T-helper 22 cell (primary cell): ENCODE results near the gene FAM78B.

Experiments
- DNase-seq: peaks from one replicate; pipeline ENCODE4 v3.0.0-alpha.2; 2020; ENCODE audit warnings: low read depth

The FAM78B gene

DNA sequence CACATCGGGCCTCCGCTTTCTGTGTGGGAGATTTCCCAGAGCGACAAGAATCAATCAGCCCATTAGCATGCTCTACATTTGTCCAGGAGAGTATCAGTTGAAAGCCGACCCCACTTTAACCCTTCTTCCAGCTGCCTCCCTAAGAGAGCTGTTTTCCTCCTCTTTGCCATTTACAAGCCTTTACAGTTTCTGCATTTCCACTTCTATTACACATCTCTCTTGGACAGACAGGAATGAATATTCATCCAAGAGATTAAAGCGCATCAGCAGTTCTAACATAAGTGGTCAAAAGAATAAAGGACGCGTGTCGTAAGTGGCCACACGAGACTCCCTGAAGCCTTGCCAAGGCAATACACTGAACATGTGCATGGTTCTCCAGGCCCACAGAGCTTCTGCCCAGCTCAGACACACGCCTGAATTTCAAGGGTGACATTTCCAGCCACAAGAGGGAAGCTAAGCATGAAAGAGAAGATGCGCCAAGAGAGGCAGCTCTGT is 47.3 kb downstream of the FAM78B start:
- DNase-seq: no peak

DNA sequence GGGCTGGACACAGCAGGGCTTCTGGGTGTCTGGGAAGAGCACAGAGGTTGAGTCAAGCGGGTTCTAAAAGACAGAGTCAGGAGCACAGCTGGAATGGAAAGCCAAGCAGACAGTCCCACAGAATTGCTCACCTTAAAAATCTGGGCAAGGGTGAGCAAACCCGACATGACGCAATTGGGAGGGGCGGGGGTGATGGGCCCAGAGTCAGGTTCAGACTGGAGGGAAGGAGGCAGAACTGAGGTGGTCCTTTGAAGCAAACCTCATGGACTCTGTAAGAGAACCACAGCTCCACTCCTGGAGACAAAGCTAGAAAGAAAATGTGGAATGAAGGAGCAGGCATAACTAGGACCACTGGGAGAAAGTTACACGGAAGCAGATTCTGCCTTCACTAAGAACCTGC is 49.0 kb downstream of the FAM78B start:
- DNase-seq: no peak

DNA sequence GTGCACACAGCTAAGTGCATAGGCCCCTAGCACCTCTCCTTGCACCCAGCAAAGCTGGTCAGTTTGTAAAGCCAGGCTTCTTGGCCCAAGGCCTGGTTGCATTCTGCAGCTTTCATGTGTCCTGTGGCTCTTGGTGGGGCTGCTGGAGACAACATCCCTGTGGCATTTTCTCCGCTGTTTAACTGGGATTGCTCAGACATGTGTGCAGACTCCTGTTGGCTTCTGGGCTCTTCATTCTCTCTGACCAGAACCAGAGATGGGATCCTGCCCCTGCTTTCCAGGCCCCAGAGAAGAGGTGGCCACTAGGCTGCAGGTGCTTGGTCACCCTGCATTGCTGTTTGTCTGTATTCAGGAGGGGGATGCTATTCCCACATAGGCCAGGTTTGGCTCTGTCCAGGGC is 50.8 kb downstream of the FAM78B start:
- no peak for DNase-seq

DNA sequence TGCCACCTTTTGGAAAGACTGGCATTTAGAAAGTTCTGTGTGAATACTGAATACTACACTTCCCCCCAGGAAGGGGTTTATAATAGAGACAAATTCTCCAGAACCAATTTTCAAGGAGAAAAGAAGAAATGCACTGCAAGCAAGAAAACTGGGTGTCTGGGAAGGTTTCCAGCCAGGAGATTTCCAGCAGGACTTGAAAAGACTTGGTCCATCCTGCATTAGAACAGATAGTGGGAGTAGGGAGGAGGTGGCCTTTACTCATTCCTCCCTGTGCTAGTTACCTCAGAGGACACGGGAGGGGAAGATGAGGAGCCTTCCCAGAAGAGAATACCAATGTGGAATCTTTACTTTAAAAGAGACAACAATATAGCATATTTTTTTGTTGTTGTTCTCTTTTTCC is 52.4 kb downstream of the FAM78B start:
- no peak for DNase-seq

DNA sequence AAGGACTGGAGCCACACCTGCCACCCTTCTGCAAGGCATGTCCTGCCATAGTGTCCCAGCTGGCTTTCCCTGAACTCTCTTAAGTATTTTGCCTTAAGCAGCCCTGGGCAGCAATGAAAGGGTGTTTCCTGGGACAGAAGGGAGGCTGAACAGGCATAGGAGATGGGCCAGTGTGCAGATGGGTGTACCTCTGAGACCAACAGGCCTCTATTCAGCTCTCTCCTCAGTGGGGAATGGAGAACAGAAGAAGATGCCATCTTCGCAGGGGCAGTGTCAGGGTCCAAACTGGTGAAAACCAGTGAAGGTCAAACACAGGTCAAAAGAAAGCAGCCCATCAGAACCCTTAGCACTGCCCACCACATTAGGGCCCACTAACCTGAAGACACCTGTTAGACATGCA is 53.2 kb downstream of the FAM78B start:
- no peak for DNase-seq

DNA sequence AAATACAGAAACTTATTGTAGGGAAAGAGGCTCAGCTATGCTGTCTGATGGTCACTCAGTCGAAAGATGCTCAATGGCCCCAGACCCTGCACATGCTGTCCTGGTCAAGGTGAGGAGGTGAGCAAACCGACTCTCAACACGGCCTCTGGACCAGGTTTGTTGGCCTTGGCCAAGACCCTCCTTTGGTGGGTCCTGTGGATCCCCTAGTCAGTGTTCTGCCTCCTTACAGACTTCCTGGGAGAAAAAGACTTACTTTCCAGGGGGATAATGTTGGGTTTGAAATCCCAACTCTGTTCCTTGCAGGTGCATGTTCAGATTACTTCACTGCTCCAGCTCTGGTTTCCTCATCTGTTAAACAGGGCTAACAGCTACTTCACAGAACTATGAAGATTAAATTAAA is 53.8 kb downstream of the FAM78B start:
- no peak for DNase-seq

DNA sequence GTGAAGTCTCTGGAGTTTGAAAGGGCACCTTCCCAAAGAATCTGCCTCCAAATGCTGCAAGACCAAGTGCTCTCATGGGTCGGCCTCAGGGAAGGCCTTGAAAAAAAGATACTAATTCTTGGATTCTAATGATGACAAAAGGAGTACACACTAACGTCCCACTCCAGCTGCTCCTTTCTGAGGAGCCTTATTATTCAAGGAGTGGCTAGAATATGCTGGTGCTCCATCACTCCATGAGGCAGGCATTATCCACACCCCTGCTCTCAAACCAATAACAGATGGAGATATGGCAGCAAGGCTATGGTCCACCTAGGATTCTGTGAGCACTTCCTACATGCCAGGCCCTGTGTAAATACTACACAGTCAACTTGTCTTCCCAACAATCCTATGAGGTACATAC is 54.4 kb downstream of the FAM78B start:
- no peak for DNase-seq

DNA sequence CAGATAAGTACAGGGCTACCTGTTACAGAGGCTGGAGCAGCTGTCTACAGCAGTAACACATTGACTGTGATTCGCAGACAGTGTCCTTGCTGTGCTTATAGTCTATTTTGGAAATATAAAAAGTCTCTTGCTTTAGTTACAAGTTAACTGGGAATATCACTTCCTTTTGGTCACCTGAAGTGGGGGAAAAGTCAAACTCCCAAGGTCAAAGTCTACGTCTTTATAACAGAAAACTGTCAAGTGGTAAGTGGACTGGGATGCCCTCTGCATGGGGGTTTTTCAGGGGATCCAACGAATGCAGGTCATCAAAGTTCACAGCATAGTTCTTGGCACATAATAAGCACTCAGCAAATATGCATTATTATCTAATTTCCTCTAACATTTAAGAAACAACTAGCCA is 55.4 kb downstream of the FAM78B start:
- DNase-seq: no peak

DNA sequence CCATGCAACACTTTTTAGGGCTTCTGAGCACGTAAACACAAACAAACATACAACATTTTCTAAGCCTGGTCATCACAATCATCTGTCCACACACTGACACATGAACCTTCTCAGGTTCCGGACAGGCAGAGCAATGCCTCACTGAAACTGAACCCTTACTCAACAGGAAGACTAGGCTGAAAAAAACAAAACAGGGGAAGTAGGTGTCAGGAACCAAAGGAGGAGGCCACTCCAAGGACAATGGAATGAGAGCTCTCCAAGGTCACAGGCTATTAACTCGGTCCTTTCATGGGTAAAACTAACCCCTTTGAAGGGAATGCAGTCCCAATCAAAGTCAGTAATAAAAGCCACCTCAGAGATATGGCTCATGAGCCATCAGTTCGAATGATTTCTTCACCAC is 76.6 kb downstream of the FAM78B start:
- DNase-seq: no peak

DNA sequence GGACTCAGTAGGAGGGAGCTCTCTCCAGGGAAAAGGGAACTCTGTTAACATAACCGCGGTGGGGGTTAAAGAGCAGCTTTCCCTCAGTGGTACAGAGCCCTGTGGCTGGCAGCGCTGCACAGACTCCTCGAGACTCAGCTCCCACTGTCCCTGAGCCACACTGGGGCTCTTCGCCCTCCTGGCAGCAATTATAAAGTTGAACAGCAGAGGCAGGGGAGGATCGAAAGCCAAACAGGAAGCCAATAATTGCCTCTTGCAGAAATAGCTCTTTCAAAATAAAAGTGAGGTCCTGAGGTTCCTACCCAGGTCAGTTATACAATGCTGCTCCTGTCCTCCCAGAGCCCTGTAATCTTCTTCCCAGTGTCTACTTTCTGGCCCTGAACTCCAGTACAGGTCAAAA is 77.0 kb downstream of the FAM78B start:
- DNase-seq: no peak

DNA sequence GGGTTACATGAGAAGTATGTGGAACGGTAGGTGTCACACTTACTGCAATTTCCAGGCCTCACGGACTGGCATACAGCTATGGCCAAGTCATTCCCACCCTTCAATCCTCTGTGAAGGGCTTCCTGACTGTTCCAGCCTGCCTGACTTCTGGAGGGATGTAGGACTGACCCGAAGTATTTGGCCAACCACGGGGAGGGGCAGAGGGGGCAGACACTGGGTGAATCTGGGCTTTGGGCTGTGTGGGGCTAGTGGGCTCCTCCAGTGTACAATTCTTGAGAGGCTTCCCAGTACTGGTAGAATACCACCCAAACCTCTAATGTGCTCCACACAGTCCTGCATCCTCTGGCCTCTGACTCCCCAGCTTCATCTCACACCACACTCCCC is 78.2 kb downstream of the FAM78B start:
- DNase-seq: no peak

DNA sequence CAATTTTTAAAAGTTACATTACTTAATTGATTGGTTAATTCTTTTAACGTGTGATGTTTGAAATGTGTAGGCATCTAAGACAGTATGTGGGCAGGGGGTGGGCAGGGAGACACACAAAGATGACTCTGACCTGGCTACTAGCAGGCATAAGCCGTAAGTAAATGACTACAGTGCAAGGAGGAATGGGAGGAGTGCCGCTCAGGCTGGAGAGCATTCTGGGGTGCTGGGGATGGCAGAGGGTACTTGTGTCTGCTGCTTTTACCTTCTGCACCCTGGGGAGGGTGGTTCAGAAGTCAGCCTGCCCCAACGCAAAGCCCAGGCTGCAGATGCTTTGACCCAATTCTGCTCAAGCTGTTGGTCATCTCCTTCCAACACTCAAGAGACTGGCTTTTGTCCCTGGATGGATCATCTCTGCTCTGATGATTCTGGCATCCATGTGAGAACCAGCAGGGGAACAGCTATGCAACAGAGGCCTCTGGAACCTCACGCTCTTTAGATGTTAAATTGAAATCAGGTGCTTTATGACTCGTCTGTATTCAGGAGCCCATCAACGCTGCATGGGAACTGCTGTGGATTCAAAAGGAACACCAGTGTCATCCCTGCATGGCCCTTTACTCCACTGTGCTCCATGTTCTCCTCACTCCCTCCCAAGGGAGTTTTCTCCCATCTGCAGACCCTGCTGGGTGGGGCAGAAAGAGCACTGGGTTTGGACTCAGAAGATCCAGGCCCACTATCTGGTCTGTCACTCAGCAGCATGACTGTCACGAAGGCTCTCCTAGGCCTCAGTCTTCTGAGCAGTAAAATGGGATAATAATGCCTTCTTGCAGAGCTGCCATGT is 78.8 kb downstream of the FAM78B start:
- DNase-seq: no peak

DNA sequence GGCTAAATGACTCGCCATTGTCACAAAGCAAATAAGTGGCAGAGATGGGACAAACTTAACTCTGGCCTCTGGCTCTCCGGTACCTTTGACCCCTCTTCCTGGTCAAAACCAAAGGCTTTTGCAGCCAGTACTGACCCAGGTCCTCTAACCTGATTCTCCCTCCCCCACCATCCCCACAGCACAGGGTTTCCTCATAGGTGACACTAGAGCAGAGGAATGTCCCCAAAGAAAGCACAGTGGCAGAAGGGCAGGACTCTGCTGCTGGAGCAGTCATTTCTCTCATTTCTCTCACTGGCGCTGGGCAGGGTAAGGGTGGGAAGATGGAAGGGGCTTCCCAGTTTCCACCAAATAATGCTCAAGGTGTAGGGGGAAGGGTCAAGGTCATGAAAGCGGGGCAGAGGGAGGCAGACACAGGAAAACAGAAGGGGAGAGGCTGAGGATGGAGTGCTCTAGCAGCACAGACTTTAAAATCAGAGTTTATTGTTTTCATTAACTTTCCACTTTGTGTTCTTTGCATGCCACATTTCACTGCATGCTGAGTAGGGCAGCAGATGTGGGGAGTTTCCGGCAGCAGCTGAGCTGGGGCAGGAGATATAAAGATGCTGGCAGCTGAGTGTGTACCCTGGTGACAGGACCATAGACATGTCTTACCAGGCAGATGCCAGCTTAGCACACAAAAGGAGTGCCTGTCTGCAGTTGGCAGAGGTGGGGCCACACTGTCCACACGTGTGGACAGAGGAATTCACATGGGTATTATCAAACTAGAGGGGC is 80.5 kb downstream of the FAM78B start:
- no peak for DNase-seq

DNA sequence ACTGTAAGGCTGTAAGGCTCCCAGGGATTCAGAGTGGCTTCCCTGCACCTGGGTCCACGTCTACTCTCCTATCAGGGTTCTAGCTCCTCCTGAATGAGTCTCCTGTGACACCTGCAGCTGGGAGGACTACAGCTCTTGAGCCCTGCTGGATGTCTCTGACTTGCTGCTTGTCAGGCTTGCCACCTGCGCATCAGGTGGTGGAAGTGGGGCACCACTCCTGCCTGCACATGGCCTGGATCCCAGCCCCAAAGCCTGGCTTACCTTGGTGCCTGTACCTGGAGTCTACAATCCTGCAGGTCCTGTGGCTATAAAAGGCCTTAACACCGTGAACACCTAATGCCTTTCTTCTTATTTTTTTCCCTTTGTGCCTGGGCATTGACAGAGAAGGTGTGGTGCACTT is 82.2 kb downstream of the FAM78B start:
- DNase-seq: no peak

DNA sequence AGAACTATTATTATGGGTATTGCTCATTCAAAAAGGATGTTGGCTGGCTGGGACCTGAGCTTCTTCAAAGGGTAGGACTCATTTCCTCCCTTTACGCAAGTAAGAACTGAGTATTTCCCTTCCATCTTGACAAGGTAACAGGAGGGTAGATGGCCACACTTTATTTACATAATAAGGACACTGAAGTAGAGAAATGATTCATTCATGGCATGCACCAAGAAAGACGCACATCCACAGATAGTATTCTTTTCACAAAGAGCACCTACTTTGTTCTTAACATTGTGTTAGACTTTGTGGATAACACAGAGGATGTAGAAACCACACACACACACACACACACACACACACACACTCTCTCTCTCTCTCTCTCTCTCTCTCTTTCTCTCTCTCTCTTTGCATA is 82.9 kb downstream of the FAM78B start:
- DNase-seq: no peak

DNA sequence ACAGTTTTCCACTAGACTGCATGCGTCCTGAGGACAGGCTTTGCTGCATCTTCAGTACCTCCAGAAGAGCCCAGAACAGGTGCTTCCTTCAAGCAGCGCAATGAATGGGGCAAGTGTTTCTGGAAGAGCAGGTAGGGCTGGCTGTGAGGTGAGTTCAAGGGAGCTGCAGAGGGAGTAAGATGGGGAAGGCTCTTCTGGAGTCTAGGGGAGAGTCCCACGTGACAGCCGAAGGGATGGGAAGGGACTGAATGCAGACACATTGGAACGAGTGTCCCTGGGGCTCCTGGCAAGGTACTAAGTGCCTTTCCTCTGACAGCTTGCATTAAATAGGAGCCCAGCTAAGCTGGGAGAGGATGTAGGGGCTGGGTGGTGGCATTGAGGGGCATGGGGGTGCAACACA is 84.2 kb downstream of the FAM78B start:
- DNase-seq: no peak

DNA sequence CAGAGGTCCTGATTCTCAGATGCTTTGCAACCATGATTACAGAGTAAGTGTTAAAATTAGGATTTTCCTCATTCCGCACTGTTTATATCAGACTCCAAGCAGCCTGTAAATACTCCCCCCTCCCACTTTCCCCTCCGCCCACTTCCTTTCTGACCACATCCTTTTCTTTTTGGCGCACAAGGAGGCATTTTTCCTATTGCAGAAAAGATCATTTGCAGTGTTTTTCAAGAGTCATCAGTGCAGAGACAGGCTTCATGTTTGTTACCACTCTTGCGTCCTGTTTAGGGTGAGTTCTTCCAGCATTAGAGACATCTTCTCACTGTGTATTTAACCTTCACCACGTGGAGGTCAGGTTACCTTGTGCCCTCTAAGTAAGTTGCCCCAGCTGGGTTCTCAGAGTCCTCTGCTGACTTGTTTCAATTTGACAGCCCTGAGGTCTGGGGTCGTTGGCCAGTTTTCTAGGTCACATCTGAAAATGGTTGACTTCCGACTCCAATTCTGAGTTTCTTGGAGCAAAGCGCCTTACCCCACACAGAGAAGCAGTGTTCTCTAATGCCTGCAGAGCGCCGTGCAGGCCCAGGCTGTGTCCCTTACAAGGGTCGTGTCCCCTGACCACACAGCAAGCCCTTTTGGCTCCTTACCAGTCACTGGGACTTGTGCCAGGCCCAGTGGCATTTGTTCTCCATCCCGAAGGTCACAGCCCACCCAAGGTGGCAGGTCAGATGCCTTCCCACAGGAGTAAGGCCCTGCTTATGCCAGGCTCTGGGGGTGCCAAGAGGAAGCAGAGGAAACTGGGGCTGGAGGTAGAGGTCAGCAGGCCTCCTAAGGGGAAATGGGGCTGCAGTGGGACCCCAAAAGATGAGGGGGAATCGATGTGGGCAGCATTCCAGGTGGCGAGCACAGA is 85.6 kb downstream of the FAM78B start:
- DNase-seq: no peak

DNA sequence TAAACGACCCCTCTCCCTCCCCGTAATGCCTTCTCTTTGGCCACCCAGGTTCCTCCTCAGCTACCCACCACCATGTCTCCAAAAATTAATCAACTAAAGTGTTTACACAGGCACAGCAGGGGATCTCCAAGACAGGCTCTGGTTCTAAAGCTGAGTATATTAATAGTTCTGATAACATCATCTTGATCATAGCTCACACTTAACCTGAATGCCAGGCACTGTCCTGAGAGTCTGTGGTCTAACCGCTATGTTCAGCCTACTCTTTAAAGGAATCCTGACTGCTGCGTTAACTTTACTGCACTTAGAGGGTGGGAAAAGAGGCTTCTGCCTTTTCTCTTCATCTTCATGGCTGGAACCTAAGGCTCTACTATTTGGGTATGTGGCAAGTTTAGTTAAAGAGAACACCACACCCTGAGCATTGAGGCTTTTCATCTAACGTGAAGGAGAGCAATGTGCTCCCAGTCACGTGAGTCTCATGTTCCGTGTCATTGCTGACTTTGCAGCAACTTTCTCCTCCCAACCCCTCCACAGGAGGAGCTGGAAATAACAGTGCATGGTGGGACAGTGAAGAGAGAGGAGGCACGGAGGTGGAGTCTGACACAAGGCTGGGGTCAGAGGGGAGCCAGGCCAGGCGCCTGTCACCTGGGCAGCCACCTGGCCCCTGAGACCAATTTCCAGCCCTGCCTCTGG is 86.4 kb downstream of the FAM78B start:
- no peak for DNase-seq

DNA sequence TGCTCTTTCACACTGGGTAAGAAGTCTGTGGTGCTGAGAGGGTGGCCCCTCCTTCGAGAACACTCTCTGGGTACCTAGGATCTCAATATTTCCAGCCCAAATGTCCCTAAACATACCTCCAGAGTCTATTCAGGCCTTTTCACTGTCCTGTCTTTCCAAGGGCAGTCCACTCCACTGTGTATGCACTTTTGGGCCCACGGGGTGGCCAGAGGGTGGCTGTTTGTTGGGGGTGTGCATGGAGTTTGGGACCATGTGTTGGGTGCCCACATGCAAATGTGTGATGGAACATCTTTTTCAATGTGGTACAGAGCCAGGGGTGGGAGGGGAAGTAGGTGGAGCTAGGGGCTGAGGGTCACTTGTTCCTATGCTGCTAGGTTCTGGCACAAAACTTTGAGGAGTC is 87.5 kb downstream of the FAM78B start:
- DNase-seq: no peak

DNA sequence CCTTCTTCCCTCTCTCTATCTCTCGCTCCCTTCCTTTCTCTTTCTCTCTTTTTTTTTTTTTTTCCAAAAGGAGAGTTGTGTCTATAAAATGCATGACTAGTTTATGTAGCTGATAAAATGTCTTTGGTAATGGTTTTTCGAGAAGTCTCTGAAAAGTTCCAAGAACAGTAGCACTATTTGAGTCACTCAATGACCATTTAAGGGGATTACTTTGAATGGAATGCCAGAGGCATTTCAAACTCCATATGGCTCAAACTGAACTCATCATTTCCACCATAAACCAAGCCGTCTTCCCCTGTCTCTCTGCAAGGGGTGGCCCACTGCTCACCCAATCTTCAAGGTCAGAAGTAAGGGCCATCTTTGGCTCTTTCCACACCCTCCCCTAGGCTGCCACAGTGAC is 93.3 kb downstream of the FAM78B start:
- DNase-seq: no peak

DNA sequence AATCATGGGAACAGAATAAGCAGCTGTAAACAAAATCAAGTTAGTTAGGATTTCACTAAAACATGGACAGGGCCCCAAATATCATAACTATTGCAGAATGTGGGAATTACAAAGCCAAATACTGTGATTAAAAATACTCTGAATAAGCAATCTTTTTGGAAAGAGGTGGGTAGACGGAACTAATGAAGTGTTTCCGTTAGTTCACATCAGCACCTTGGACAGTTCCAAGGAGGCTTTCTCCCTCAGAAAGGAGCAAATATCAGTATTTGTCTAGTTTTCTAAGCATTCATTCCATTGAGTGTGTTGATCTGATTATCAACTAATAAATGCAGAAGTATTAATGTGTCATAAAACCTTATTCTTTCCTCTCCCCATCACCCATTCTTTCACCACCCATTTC is 97.4 kb downstream of the FAM78B start:
- DNase-seq: no peak

DNA sequence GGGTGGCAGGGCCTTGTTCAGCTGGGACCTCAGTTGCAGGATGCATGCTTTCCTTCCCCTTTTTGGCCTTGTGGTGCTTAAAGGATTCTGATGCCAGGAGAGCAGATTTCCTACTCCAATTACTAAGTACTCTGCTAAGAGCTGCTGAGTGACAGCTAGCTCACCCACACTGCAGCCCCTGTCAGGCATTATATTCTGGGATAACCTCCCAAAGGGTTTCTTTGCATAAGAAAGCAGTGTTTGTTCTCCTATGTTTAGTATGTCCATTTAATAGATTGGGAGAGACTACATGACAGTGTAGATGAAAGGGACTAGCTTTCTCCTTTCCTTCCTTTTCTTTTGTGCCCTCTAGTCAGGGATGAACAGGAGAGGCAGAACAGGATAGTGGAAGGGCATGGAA is 100.7 kb downstream of the FAM78B start:
- DNase-seq: no peak
